ENCODE data around the gene FLOT2. TPM values are rescaled to one million over a fixed set of nuclear protein-coding genes. Genes with fewer than 3 reads are reported as not detected.

FLOT2 gene
- total and polyA plus RNA-seq, 2 donors (not counting 3 experiments of a cell fraction or from before 2014, with no cell fraction given): 169 to 180 TPM

DNA sequence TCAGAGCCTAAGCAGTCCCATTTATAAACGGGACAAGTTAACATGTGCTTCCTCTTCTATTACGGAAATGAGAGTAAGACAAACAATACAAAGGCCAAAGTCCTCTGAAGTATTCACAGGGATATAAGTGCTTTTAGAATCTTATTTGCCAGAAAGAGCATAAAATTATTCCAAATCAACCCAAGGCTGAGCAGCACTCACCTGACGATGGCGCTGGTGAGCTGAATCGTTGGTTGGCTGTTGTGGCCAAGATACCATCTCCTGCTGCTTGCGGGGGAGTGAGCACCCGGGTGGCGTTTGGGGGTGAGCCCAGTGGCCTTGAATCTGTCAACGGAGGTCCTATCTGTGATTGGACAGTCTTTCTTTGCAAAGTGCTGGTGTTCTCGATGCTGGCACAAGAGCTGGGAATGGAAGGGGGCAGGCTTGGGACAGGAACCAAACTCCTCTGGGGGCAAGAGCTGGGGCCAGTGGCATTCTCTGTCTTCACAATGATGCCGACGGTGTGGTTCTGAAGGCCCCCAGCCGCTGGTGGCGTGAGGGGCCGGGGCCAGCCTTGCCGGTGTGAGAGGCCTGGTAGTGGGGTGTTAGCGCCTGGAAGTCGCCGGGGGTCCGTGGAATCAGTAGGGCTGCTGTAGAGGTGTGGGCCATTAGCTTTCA lies 14.9 kb upstream of the FLOT2 start:
- H3K9me3 ChIP-seq (replicated peaks; ENCODE audit: control insufficient read depth, insufficient read depth, low read length): no peaks in the 10 kb centered on the region
- CTCF ChIA-PET: interaction anchor here (0.7 to 7.3 kb wide), 22 partner anchors 10 to 193 kb away, joined by 3 to 62 read pairs (median 3); partner anchors contain the start of genes DHRS13, FAM222B, FLOT2 and PHF12
- intact Hi-C loops (cut with micrococcal nuclease) (loop anchor here (1.0 kb wide), 1 partner anchor 41 kb away; no protein-coding TSS in a partner anchor), dilution Hi-C loops (cut with MboI; ENCODE audit: extremely low pct_ligation_motif_present, low sequenced_read_pairs) (no loop called here)
- H3K36me3 ChIP-seq (ENCODE audit: control insufficient read depth in 2 of 2, extremely low read depth in 1 of 2, insufficient read depth in 2 of 2, low read length in 2 of 2): peaks cover 32 to 61% of the 10 kb centered on the region in 2 experiments
- TF ChIP-seq POLR2AphosphoS5 (IDR thresholded peaks at IDR 0.05; ENCODE audit: insufficient read depth, low read depth, low read length) (peak; percentile 27), EZH2 (IDR thresholded peaks at IDR 0.05; ENCODE audit: borderline replicate concordance, low read depth, low read length, severe bottlenecking) (no peak), GATA2 (IDR thresholded peaks at IDR 0.05; ENCODE audit: insufficient read depth, insufficient read length, low read depth, low read length) (peak; percentile 70)
- TF ChIP-seq, protein P1, sequence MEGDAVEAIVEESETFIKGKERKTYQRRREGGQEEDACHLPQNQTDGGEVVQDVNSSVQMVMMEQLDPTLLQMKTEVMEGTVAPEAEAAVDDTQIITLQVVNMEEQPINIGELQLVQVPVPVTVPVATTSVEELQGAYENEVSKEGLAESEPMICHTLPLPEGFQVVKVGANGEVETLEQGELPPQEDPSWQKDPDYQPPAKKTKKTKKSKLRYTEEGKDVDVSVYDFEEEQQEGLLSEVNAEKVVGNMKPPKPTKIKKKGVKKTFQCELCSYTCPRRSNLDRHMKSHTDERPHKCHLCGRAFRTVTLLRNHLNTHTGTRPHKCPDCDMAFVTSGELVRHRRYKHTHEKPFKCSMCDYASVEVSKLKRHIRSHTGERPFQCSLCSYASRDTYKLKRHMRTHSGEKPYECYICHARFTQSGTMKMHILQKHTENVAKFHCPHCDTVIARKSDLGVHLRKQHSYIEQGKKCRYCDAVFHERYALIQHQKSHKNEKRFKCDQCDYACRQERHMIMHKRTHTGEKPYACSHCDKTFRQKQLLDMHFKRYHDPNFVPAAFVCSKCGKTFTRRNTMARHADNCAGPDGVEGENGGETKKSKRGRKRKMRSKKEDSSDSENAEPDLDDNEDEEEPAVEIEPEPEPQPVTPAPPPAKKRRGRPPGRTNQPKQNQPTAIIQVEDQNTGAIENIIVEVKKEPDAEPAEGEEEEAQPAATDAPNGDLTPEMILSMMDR (IDR thresholded peaks at IDR 0.05; ENCODE audit: extremely low read depth in 1 of 2, insufficient read depth in 1 of 2, low read depth in 1 of 2, low read length in 2 of 2): peak; percentile 72 to 73
- H3K27ac ChIP-seq (ENCODE audit: insufficient read depth, low read depth, low read length): no peak overlapping the region
- FAIRE-seq (peak; percentile 76), DNase-seq (ENCODE audit: low read depth, low spot score) (peak; percentile 87)
- H3K4me3 ChIP-seq (replicated peaks in 1 of 3; ENCODE audit: insufficient read depth in 1 of 3, low read depth in 1 of 3, low read length in 3 of 3): no peak overlapping the region
- H3K9me1 ChIP-seq (replicated peaks; ENCODE audit: control insufficient read depth, extremely low read depth, insufficient read depth, low read length): no peaks in the 10 kb centered on the region
- BruUV-seq (replicated peaks): no TSS peak
- POLR2A ChIA-PET: interaction anchor here (0.6 to 0.7 kb wide), 3 partner anchors 17 to 189 kb away, joined by 3 to 7 read pairs (median 3); no protein-coding TSS in a partner anchor
- no peaks in the 10 kb centered on the region for H3K27me3 ChIP-seq (ENCODE audit: control insufficient read depth in 2 of 2, insufficient read depth in 2 of 2, low read length in 2 of 2)
- H3K9ac ChIP-seq (replicated peaks; ENCODE audit: extremely low read depth, insufficient read depth, low read length): no peak overlapping the region
- H2AFZ ChIP-seq (ENCODE audit: low read depth, low read length): no peak overlapping the region
- no peaks in the 10 kb centered on the region for H3K79me2 ChIP-seq (ENCODE audit: control insufficient read depth, insufficient read depth, low read length)
- H3K4me2 ChIP-seq (ENCODE audit: insufficient read depth, low read length): no peak overlapping the region
- H3K4me1 ChIP-seq (ENCODE audit: control insufficient read depth, extremely low read depth, insufficient read depth, low read length): peaks cover 21% of the 10 kb centered on the region
- H4K20me1 ChIP-seq (replicated peaks; ENCODE audit: control insufficient read depth, extremely low read depth, insufficient read depth, low read length): no peaks in the 10 kb centered on the region

Data from endothelial cell of umbilical vein (primary cell).